ENCODE data around the gene NR3C2. TPM values are rescaled to one million over a fixed set of nuclear protein-coding genes. Genes with fewer than 3 reads are reported as not detected.

The NR3C2 gene
- total RNA-seq, 1 donor from 2014 or later: 2.5 TPM

DNA sequence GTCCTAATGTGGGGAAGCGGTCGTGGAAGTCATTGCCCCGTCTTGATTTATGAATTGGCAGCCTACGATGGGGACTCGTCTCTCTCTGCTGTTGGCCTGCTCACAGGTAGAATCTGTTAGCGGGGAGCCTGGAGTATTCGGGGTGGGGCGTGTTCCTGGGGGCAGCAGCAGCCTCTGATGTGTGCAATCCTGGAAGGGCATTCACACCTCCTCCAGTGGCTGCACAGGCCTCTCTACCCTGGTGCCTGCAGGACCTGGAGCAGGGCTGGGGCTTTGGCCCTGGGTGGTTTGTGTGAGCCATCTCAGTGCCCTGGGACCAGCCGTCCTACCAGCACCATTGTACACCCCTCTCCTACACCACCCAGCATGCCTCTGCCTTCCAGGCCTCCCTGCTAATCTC lies 369.4 kb downstream of the NR3C2 start:
- no peaks in the 10 kb centered on the region for H3K79me2 ChIP-seq (ENCODE audit: insufficient read depth, low read length)
- no peak overlapping the region for H2AFZ ChIP-seq (ENCODE audit: low read depth, low read length)
- peaks cover 17% of the 10 kb centered on the region for H3K9me3 Mint-ChIP-seq (ENCODE audit: unreplicated experiment)
- no peaks in the 10 kb centered on the region for H3K4me1 ChIP-seq (ENCODE audit: insufficient read depth, low read length)
- H3K9ac ChIP-seq (ENCODE audit: low read length): no peak overlapping the region
- no peaks in the 10 kb centered on the region for H3K27me3 ChIP-seq (ENCODE audit: insufficient read depth, low read length)
- TF ChIP-seq, protein P1, sequence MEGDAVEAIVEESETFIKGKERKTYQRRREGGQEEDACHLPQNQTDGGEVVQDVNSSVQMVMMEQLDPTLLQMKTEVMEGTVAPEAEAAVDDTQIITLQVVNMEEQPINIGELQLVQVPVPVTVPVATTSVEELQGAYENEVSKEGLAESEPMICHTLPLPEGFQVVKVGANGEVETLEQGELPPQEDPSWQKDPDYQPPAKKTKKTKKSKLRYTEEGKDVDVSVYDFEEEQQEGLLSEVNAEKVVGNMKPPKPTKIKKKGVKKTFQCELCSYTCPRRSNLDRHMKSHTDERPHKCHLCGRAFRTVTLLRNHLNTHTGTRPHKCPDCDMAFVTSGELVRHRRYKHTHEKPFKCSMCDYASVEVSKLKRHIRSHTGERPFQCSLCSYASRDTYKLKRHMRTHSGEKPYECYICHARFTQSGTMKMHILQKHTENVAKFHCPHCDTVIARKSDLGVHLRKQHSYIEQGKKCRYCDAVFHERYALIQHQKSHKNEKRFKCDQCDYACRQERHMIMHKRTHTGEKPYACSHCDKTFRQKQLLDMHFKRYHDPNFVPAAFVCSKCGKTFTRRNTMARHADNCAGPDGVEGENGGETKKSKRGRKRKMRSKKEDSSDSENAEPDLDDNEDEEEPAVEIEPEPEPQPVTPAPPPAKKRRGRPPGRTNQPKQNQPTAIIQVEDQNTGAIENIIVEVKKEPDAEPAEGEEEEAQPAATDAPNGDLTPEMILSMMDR (IDR thresholded peaks at IDR 0.05; ENCODE audit: insufficient read depth, low read depth, low read length): no peak
- no peak for TF ChIP-seq EZH2 (IDR thresholded peaks at IDR 0.05; ENCODE audit: insufficient read depth, low read length)
- no peak overlapping the region for H3K4me3 ChIP-seq (ENCODE audit: insufficient read depth, low read depth, low read length)
- H3K27ac Mint-ChIP-seq (ENCODE audit: unreplicated experiment): no peak overlapping the region
- no peaks in the 10 kb centered on the region for H3K9me3 ChIP-seq (ENCODE audit: insufficient read depth, low read depth, low read length)
- no peak overlapping the region for H3K4me3 Mint-ChIP-seq (ENCODE audit: unreplicated experiment)
- FAIRE-seq (no peak), DNase-seq (ENCODE audit: low read depth) (no peak)
- H3K27me3 Mint-ChIP-seq (ENCODE audit: low read depth, unreplicated experiment): no peaks in the 10 kb centered on the region
- H4K20me1 ChIP-seq (ENCODE audit: insufficient read depth, low read length): peaks cover 29% of the 10 kb centered on the region
- H3K4me1 Mint-ChIP-seq (ENCODE audit: low read depth, unreplicated experiment): peaks cover 4% of the 10 kb centered on the region
- peaks cover 47% of the 10 kb centered on the region for H3K36me3 Mint-ChIP-seq (ENCODE audit: low read depth, unreplicated experiment)
- H3K27ac ChIP-seq (ENCODE audit: low read depth, low read length): no peak overlapping the region
- H3K36me3 ChIP-seq (ENCODE audit: insufficient read depth, low read length): peaks cover 3% of the 10 kb centered on the region
- no peak overlapping the region for H3K4me2 ChIP-seq (ENCODE audit: low read length)

DNA sequence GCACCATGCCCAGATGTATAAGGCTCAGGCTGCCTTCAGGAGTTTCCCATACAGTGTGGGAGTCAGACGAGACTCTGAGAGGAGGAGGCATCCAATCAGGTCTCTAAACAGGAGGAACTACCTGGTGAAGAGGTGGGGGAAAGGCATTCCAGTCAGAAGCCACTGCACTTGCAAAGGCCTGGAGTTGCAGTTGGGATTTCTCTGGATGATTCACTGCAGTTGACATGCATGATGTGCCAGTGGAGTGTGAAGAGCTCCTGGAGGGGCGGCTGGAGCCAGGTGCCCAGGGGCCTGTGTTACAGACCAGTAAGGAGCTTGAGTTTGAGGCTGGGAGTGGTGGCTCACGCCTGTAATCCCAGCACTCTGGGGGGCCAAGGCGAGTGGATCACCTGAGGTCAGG lies 371.2 kb downstream of the NR3C2 start:
- Mint-ChIP-seq H3K36me3 (ENCODE audit: low read depth, unreplicated experiment) (peaks cover 44% of the 10 kb centered on the region), H3K27ac (ENCODE audit: unreplicated experiment) (no peak overlapping the region), H3K9me3 (ENCODE audit: unreplicated experiment) (peaks cover 10% of the 10 kb centered on the region), H3K4me3 (ENCODE audit: unreplicated experiment) (no peak overlapping the region), H3K4me1 (ENCODE audit: low read depth, unreplicated experiment) (peaks cover 11% of the 10 kb centered on the region), H3K27me3 (ENCODE audit: low read depth, unreplicated experiment) (no peaks in the 10 kb centered on the region)
- FAIRE-seq (no peak), DNase-seq (ENCODE audit: low read depth) (no peak)
- H3K4me2 ChIP-seq (ENCODE audit: low read length): no peak overlapping the region
- H3K27me3 ChIP-seq (ENCODE audit: insufficient read depth, low read length): no peaks in the 10 kb centered on the region
- TF ChIP-seq, protein P1 (IDR thresholded peaks at IDR 0.05; ENCODE audit: insufficient read depth, low read depth, low read length): no peak
- TF ChIP-seq EZH2 (IDR thresholded peaks at IDR 0.05; ENCODE audit: insufficient read depth, low read length): no peak
- peaks cover 3% of the 10 kb centered on the region for H3K36me3 ChIP-seq (ENCODE audit: insufficient read depth, low read length)
- no peak overlapping the region for H2AFZ ChIP-seq (ENCODE audit: low read depth, low read length)
- H3K9me3 ChIP-seq (ENCODE audit: insufficient read depth, low read depth, low read length): no peaks in the 10 kb centered on the region
- no peaks in the 10 kb centered on the region for H3K4me1 ChIP-seq (ENCODE audit: insufficient read depth, low read length)
- no peaks in the 10 kb centered on the region for H3K79me2 ChIP-seq (ENCODE audit: insufficient read depth, low read length)
- no peak overlapping the region for H3K27ac ChIP-seq (ENCODE audit: low read depth, low read length)
- H4K20me1 ChIP-seq (ENCODE audit: insufficient read depth, low read length): peaks cover 44% of the 10 kb centered on the region
- no peak overlapping the region for H3K4me3 ChIP-seq (ENCODE audit: insufficient read depth, low read depth, low read length)
- no peak overlapping the region for H3K9ac ChIP-seq (ENCODE audit: low read length)

DNA sequence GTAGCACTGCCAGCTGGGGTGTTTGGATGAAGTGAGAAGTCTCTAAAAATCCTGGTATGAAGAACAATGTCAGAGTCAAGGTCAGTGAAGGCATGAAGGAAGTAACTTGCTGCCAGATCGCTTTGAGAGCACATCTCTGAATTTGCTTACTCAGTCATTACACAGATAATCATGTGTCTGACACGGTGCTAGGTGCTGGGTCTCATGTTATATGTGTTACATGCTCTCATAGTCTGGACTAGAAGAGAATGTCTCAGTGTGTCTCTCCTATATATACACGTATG lies 372.4 kb downstream of the NR3C2 start:
- Histone ChIP-seq H3K79me2 (ENCODE audit: insufficient read depth, low read length) (no peaks in the 10 kb centered on the region), H3K4me2 (ENCODE audit: low read length) (no peak overlapping the region), H4K20me1 (ENCODE audit: insufficient read depth, low read length) (peaks cover 45% of the 10 kb centered on the region), H3K4me1 (ENCODE audit: insufficient read depth, low read length) (no peaks in the 10 kb centered on the region), H3K27ac (ENCODE audit: low read depth, low read length) (no peak overlapping the region), H3K9me3 (ENCODE audit: insufficient read depth, low read depth, low read length) (no peaks in the 10 kb centered on the region), H2AFZ (ENCODE audit: low read depth, low read length) (no peak overlapping the region), H3K4me3 (ENCODE audit: insufficient read depth, low read depth, low read length) (no peak overlapping the region), H3K9ac (ENCODE audit: low read length) (no peak overlapping the region), H3K36me3 (ENCODE audit: insufficient read depth, low read length) (no peaks in the 10 kb centered on the region), H3K27me3 (ENCODE audit: insufficient read depth, low read length) (no peaks in the 10 kb centered on the region)
- H3K9me3 Mint-ChIP-seq (ENCODE audit: unreplicated experiment): peaks cover 2% of the 10 kb centered on the region
- H3K27me3 Mint-ChIP-seq (ENCODE audit: low read depth, unreplicated experiment): no peaks in the 10 kb centered on the region
- FAIRE-seq: no peak
- peaks cover 16% of the 10 kb centered on the region for H3K4me1 Mint-ChIP-seq (ENCODE audit: low read depth, unreplicated experiment)
- no peak overlapping the region for H3K4me3 Mint-ChIP-seq (ENCODE audit: unreplicated experiment)
- DNase-seq (ENCODE audit: low read depth): no peak
- peaks cover 34% of the 10 kb centered on the region for H3K36me3 Mint-ChIP-seq (ENCODE audit: low read depth, unreplicated experiment)
- H3K27ac Mint-ChIP-seq (ENCODE audit: unreplicated experiment): no peak overlapping the region
- TF ChIP-seq, protein P1 (IDR thresholded peaks at IDR 0.05; ENCODE audit: insufficient read depth, low read depth, low read length): no peak
- TF ChIP-seq EZH2 (IDR thresholded peaks at IDR 0.05; ENCODE audit: insufficient read depth, low read length): no peak
